22Rv1 (cell line): ENCODE measurements around the gene HS1BP3.

ENCODE experiments used
- H3K27ac ChIP-seq: fragments of 450-650 bp; 2 replicates; pipeline ENCODE4 v1.5.1; 2017
- ZFX ChIP-seq: fragments of 450-650 bp; IDR thresholded peaks from 2 replicates; pipeline ENCODE4 v1.6.1; 2017; ENCODE audit warnings: antibody characterized with exemption, borderline replicate concordance
- TF ChIP-seq, protein P1 (sequence below): fragments of 450-650 bp; IDR thresholded peaks from 2 replicates; pipeline ENCODE4 v1.5.1; 2017; ENCODE audit warnings: mild to moderate bottlenecking

The HS1BP3 gene

DNA sequence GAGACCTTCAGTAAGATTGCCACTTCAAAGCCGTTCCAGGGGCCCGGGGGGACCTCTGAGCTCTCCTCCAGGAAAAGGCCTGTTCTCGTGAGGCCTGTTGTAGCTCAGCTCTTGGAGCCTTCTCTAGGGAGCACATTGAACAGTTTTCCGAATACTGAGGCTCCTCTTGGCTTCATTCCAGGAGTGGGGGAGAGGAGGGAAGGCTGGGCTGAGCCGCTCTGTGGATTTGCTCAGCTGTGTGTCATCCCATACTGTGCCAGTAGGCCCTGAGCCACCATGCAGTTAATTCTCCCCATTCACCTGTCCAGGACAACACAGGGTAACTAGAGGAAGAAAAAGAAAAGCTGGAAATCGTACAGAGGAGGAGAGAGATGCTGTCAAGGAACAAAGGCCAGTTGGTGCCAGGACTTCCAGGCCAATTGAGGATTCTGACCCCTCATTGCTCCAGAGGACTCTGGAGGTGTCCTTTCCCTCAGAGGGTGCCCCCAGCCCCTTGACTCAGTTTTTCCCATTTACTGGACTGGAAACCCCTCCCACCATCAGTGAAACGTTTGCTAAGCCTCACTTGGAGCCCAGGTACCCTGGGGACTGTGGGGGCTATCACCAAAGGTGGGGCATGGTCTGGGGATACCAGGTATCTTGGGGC is 41.4 kb downstream of the HS1BP3 start:
- no peak overlapping the region for H3K27ac ChIP-seq
- TF ChIP-seq, protein P1, sequence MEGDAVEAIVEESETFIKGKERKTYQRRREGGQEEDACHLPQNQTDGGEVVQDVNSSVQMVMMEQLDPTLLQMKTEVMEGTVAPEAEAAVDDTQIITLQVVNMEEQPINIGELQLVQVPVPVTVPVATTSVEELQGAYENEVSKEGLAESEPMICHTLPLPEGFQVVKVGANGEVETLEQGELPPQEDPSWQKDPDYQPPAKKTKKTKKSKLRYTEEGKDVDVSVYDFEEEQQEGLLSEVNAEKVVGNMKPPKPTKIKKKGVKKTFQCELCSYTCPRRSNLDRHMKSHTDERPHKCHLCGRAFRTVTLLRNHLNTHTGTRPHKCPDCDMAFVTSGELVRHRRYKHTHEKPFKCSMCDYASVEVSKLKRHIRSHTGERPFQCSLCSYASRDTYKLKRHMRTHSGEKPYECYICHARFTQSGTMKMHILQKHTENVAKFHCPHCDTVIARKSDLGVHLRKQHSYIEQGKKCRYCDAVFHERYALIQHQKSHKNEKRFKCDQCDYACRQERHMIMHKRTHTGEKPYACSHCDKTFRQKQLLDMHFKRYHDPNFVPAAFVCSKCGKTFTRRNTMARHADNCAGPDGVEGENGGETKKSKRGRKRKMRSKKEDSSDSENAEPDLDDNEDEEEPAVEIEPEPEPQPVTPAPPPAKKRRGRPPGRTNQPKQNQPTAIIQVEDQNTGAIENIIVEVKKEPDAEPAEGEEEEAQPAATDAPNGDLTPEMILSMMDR: no peak
- TF ChIP-seq ZFX: no peak

DNA sequence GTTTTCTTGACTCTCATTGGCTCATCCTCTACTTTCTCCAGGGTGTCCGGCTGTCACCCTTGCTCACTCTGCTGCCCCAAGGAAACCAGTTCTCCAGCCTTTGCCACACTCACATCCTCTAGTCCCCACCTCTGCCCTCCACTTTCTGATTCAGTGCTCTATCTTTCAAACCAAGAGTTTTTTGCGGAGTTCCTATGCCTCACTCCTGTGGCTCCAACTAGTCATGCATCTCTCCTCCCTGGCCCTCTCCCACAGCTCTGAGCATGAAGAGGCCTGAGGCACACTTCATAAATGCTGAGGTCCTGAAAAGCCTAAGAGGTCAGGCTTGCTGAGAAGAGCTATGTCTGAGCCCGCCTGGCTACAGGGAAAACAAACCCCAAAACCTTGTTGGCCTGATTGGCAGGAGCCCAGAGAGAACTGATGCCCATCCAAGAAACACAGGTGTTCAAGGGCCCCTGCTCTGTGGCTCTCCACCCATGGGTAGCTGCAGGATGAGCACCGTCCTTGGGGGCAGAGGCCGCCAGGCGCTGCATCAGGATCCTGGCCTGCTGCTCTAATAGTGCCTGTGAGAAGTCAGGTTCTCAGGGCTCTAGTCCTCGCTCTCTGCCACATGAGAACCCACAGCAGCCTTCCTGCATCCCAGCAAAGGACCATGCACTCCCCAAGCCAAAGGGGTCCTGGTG is 42.1 kb downstream of the HS1BP3 start:
- TF ChIP-seq, protein P1: no peak
- no peak for TF ChIP-seq ZFX
- no peak overlapping the region for H3K27ac ChIP-seq

DNA sequence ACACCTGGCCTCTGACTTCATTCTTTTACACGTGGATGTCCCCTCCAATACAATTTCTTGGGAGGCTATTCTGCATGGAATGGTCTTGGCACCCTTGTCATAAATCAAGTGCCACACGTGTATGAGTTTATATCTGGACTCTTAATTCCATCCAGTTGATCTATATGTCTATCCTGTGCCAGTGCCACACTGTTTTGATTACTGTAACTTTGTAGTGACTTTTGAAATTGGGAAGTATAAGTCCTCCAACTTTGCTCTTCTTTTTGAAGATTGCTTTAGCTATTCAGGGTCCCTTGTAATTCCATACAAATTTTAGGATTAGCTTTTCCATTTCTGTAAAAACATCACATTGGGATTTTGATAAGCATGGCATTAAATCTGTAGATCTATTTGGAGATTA is 43.5 kb downstream of the HS1BP3 start:
- no peak overlapping the region for H3K27ac ChIP-seq
- TF ChIP-seq, protein P1: no peak
- no peak for TF ChIP-seq ZFX

DNA sequence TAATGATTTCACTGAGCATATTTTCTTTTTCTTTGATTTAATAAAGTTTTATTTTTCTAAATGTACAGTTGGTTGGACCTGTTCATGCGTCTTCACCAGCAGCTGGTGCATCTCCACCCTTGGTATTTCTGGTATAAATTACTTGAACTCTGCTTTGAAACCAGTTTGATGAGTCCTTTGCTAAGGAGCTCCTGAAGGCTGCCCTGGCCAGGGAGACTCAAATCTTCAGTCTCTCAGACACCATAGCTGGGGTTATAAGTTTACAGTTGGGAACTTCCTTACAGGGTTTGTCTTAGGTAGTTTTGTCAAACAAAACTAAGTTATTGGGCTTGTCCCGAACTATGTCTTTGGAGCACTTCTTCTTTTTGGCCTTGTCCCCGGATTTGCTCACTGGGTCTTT is 44.7 kb downstream of the HS1BP3 start:
- TF ChIP-seq, protein P1: no peak
- no peak for TF ChIP-seq ZFX
- H3K27ac ChIP-seq: no peak overlapping the region

DNA sequence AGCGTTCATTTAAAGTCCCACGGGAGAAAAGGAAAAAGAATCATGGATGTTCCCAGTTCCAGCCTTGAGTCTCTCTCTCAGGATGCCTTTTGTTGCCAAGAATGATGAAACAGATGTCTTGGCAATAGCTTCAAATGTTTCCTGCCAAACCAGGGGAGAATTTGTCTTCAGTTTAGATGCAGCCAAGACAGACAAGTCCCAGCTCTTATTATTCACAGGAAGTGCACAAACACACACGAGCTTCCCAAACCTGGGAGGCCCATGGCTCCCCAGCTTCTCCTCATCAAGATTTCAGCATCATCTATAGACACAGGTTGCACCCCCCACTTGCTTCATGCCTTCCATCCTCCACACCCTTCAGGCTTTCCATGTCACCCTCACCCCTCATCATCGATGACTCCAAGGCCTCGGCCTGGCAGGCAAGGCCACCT is 45.9 kb downstream of the HS1BP3 start:
- TF ChIP-seq ZFX: no peak
- TF ChIP-seq, protein P1: no peak
- no peak overlapping the region for H3K27ac ChIP-seq

DNA sequence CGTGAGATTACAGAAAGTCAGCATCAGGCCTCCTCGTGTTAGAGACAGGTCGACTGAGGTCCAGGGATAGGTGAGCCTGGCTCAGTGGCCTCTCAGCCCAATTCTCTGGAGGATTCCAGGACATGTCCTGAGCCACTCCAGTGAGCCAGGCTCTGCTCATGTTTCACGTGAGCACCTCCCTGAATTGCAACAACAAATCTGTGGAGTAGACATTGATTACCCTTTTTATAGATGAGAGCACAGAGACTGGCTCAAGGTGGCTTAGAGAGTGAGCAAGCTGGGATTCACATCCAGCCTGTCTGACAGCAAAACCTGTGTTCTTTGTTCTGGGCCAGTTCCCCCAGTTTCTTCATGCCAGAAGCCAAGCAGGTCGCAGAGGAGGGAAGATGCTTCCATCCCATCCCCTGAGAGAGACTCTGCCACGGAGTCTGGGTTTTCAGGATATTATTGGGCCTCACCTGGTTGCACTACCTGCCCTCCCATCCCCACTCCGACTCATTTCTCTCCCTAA is 46.4 kb downstream of the HS1BP3 start:
- H3K27ac ChIP-seq: no peak overlapping the region
- TF ChIP-seq, protein P1: no peak
- no peak for TF ChIP-seq ZFX

DNA sequence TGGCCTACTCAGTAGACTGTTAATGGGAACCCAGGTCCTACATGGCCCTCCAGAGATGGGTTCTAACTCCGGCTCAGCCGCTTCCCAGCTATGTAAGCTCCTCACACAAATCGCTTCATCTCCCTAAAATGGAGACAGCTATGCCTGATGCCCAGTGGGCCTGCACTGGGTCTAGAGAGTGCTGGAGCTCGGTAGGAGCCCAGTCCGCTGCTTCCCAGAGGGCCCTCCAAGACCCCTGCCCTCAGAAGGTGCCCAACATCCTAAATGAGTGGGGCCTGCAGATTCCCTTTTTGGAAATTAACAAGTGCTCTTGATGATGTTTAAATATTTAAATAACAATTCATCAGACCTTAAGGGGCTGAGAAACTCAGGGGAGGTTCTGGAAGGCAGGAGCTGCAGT is 47.1 kb downstream of the HS1BP3 start:
- no peak overlapping the region for H3K27ac ChIP-seq
- no peak for TF ChIP-seq ZFX
- TF ChIP-seq, protein P1: no peak
